Thymus (tissue), 11 donors: Measurements from ENCODE around the gene MAGI2. TPM values are rescaled to one million over a fixed set of nuclear protein-coding genes. Genes with fewer than 3 reads are reported as not detected.

Source experiments
- DNase-seq, 9 donors: peaks; one replicate each; pipeline ENCODE4 v3.0.0-alpha.2; 2013; ENCODE audit warnings: low spot score in 9 of 9, low read depth in 6 of 9, missing footprints in 1 of 9
- H3K27ac ChIP-seq, 2 donors: one replicate each; pipeline ENCODE4 v1.5.1; 2013; ENCODE audit warnings: control low read depth in 1 of 2, low read depth in 1 of 2, low read length in 1 of 2, mild to moderate bottlenecking in 1 of 2, moderate library complexity in 1 of 2
- H3K27me3 ChIP-seq, 2 donors: one replicate each; pipeline ENCODE4 v1.5.1; 2013; ENCODE audit warnings: low read length in 1 of 2; ENCODE audit not compliant: control insufficient read depth in 2 of 2, insufficient read depth in 1 of 2
- H3K36me3 ChIP-seq, 2 donors: one replicate each; pipeline ENCODE4 v1.5.1; 2013; ENCODE audit warnings: low read length in 1 of 2, mild to moderate bottlenecking in 1 of 2, moderate library complexity in 1 of 2; ENCODE audit not compliant: control insufficient read depth in 2 of 2, insufficient read depth in 2 of 2
- H3K4me1 ChIP-seq, 2 donors: one replicate each; pipeline ENCODE4 v1.5.1; 2013; ENCODE audit warnings: low read length in 2 of 2; ENCODE audit not compliant: control insufficient read depth in 2 of 2, insufficient read depth in 2 of 2
- H3K4me3 ChIP-seq, 2 donors: one replicate each; pipeline ENCODE4 v1.5.1; 2013; ENCODE audit warnings: low read length in 2 of 2, control low read depth in 1 of 2, mild to moderate bottlenecking in 1 of 2
- H3K9me3 ChIP-seq, 2 donors: one replicate each; pipeline ENCODE4 v1.5.1; 2013; ENCODE audit warnings: low read length in 1 of 2, mild to moderate bottlenecking in 1 of 2; ENCODE audit not compliant: control insufficient read depth in 2 of 2, insufficient read depth in 1 of 2
- WGBS: extraction: QIAGEN DNeasy Blood & Tissue Kit; methylation state at CpG from one replicate; pipeline ENCODE4 v1.1.7; 2013; 5-methylcytosine and 5-hydroxymethylcytosine counted together
- polyA plus RNA-seq: library from polyadenylated mRNA; stranded (reverse); fragments of 200-250 nt; gene quantifications from one replicate; pipeline ENCODE4 v1.2.3, GENCODE V29; 2013
- total RNA-seq: library from RNA; stranded (reverse); fragments of 120-200 nt; gene quantifications from one replicate; pipeline ENCODE4 v1.2.4, GENCODE V29; 2013
- donor health status: healthy.

The MAGI2 gene
- total and polyA plus RNA-seq, 2 donors = 0.42 to 1.7 TPM

- H3K27me3 ChIP-seq = no peaks in the 10 kb centered on the region
- H3K27ac ChIP-seq = no peak overlapping the region
- no peaks in the 10 kb centered on the region for H3K9me3 ChIP-seq
- DNase-seq = no peak
- no peaks in the 10 kb centered on the region for H3K36me3 ChIP-seq
- H3K4me1 ChIP-seq = no peaks in the 10 kb centered on the region
- H3K4me3 ChIP-seq = no peak overlapping the region
Measured at GRCh38 chr7:79405368-79405767, 48.1 kb downstream of the MAGI2 start.

GRCh38 chr7:79403879-79404278, 49.6 kb downstream of the MAGI2 start:
- no peak overlapping the region for H3K4me3 ChIP-seq
- no peak for DNase-seq
- no peaks in the 10 kb centered on the region for H3K9me3 ChIP-seq
- H3K27ac ChIP-seq = no peak overlapping the region
- no peaks in the 10 kb centered on the region for H3K27me3 ChIP-seq
- H3K36me3 ChIP-seq = no peaks in the 10 kb centered on the region
- H3K4me1 ChIP-seq = no peaks in the 10 kb centered on the region
- 96% methylated on average over 3 of the region's 3 CpGs for WGBS

GRCh38 chr7:79403451-79403850, 50.0 kb downstream of the MAGI2 start:
- Histone ChIP-seq H3K9me3 (no peaks in the 10 kb centered on the region), H3K4me1 (no peaks in the 10 kb centered on the region), H3K27me3 (no peaks in the 10 kb centered on the region), H3K4me3 (no peak overlapping the region), H3K36me3 (no peaks in the 10 kb centered on the region), H3K27ac (no peak overlapping the region)
- WGBS = 91% methylated on average over 2 of the region's 2 CpGs
- DNase-seq = no peak

- H3K4me3 ChIP-seq = no peak overlapping the region
- H3K4me1 ChIP-seq = no peaks in the 10 kb centered on the region
- H3K27ac ChIP-seq = no peak overlapping the region
- no peaks in the 10 kb centered on the region for H3K27me3 ChIP-seq
- no peaks in the 10 kb centered on the region for H3K36me3 ChIP-seq
- no peak for DNase-seq
- 95% methylated on average over 1 of the region's 1 CpG for WGBS
- no peaks in the 10 kb centered on the region for H3K9me3 ChIP-seq
Measured at GRCh38 chr7:79401254-79401653, 52.2 kb downstream of the MAGI2 start.

- H3K27ac ChIP-seq = no peak overlapping the region
- no peak overlapping the region for H3K4me3 ChIP-seq
- H3K27me3 ChIP-seq = no peaks in the 10 kb centered on the region
- H3K36me3 ChIP-seq = no peaks in the 10 kb centered on the region
- DNase-seq = no peak
- H3K4me1 ChIP-seq = no peaks in the 10 kb centered on the region
- no peaks in the 10 kb centered on the region for H3K9me3 ChIP-seq
Measured at GRCh38 chr7:79400222-79400621, 53.2 kb downstream of the MAGI2 start.

- no peaks in the 10 kb centered on the region for H3K4me1 ChIP-seq
- H3K9me3 ChIP-seq = no peaks in the 10 kb centered on the region
- no peak for DNase-seq
- 91% methylated on average over 3 of the region's 3 CpGs for WGBS
- no peaks in the 10 kb centered on the region for H3K27me3 ChIP-seq
- no peak overlapping the region for H3K4me3 ChIP-seq
- no peak overlapping the region for H3K27ac ChIP-seq
- H3K36me3 ChIP-seq = no peaks in the 10 kb centered on the region
Measured at GRCh38 chr7:79398138-79398749, 55.2 kb downstream of the MAGI2 start.

- no peaks in the 10 kb centered on the region for H3K27me3 ChIP-seq
- H3K4me1 ChIP-seq = no peaks in the 10 kb centered on the region
- H3K36me3 ChIP-seq = no peaks in the 10 kb centered on the region
- WGBS = 82% methylated on average over 4 of the region's 4 CpGs
- H3K9me3 ChIP-seq = no peaks in the 10 kb centered on the region
- no peak overlapping the region for H3K4me3 ChIP-seq
- no peak for DNase-seq
- H3K27ac ChIP-seq = no peak overlapping the region
Measured at GRCh38 chr7:79386688-79387422, 66.6 kb downstream of the MAGI2 start.

- Histone ChIP-seq H3K9me3 (no peaks in the 10 kb centered on the region), H3K4me3 (no peak overlapping the region), H3K4me1 (no peaks in the 10 kb centered on the region), H3K36me3 (no peaks in the 10 kb centered on the region), H3K27me3 (no peaks in the 10 kb centered on the region), H3K27ac (no peak overlapping the region)
- DNase-seq = no peak
Measured at GRCh38 chr7:79381921-79382320, 71.5 kb downstream of the MAGI2 start.

- no peaks in the 10 kb centered on the region for H3K27me3 ChIP-seq
- DNase-seq = no peak
- H3K27ac ChIP-seq = no peak overlapping the region
- H3K4me1 ChIP-seq = no peaks in the 10 kb centered on the region
- WGBS = 87% methylated on average over 4 of the region's 4 CpGs
- no peak overlapping the region for H3K4me3 ChIP-seq
- H3K36me3 ChIP-seq = no peaks in the 10 kb centered on the region
- H3K9me3 ChIP-seq = no peaks in the 10 kb centered on the region
Measured at GRCh38 chr7:79377097-79377496, 76.4 kb downstream of the MAGI2 start.
